DMS114 treated with DMSO at 0.1 percent for 48 hours (cell line): ENCODE data around the gene EMP3.

Source experiments
- DNase-seq: peaks from one replicate; lab custom pipeline; 2025; ENCODE audit not compliant: unreplicated experiment; lab: John Stamatoyannopoulos, UW

The EMP3 gene

DNA sequence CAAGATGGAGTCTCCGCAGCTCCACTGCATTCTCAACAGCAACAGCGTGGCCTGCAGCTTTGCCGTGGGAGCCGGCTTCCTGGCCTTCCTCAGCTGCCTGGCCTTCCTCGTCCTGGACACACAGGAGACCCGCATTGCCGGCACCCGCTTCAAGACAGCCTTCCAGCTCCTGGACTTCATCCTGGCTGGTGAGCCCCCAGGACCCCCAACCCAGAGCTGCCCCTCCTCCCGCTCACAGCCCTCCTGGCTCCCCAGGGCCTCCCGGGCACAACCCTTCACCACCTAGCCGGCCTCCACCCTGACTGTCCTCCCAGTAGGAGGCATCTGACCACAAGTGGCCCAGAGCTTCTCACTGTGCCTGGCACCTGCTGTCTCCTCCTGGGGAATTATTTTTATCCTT is 48.2 kb downstream of the EMP3 start:
- no peak for DNase-seq

DNA sequence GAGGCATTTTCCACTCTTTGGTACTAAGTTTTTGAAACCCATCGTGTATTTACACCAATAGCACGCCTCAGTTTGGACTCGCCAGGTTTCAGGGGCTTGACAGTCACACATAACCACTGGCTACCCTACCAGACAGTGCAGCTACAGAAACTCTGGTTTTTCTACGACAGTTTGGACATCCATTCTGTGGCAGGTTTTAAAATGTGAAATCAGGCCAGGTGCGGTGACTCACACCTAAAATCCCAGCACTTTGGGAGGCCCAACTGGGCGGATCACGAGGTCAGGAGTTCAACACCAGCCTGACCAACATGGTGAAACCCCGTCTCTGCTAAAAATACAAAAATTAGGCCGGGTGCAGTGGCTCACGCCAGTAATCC is 52.8 kb downstream of the EMP3 start:
- DNase-seq: no peak

DNA sequence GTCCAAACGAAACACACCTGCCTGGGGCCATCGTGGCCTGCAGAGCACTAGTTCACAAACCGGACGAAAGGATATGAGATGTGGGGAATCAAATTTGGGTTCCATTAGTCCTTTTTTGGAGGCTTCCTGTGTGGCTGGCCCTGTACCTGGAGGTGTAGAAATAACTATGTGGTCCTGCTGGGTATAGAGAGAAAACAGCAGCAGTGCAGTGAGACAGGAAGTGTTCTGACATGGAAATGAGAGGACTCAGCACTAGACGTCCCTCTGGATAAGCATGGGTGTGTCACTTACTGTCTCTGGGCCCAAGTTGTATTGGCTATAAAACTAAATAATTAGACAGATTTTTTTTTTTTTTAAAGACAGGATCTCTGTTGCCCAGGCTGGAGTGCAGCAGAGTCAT is 53.7 kb downstream of the EMP3 start:
- no peak for DNase-seq
